ENCODE results near the gene MTM1.

MTM1 gene

GRCh38 chrX:150568320-150569154, at the start of gene MTM1:
TSS of gene MTM1 (plus strand) at chrX:150568621. CDS start at chrX:150592615, 23,994 bp downstream.
- peak; percentile 81 to 90 for DNase-seq

- DNase-seq, result no peak
These were observed 45.9 kb upstream of the MTM1 start for GRCh38 chrX:150522494-150522893.

- DNase-seq, result no peak
These were observed 43.1 kb upstream of the MTM1 start for GRCh38 chrX:150525061-150525919.

- no peak for DNase-seq
These were observed 41.7 kb upstream of the MTM1 start for GRCh38 chrX:150526692-150527091.

- DNase-seq, result no peak
These were observed 41.3 kb upstream of the MTM1 start for GRCh38 chrX:150527108-150527507.

- DNase-seq, result no peak
These were observed 38.8 kb upstream of the MTM1 start for GRCh38 chrX:150529587-150529986.

- DNase-seq, result no peak
These were observed 37.6 kb upstream of the MTM1 start for GRCh38 chrX:150530821-150531220.

- no peak for DNase-seq
These were observed 37.0 kb upstream of the MTM1 start for GRCh38 chrX:150531467-150531866.

- DNase-seq, result no peak
These were observed 34.6 kb upstream of the MTM1 start for GRCh38 chrX:150533863-150534262.

- peak in 1 of 2 experiments; percentile 5 for DNase-seq
These were observed 31.8 kb upstream of the MTM1 start for GRCh38 chrX:150536455-150537116.

GRCh38 chrX:150537851-150538250, 30.6 kb upstream of the MTM1 start:
- DNase-seq, result no peak

- no peak for DNase-seq
These were observed 27.5 kb upstream of the MTM1 start for GRCh38 chrX:150540965-150541364.

GRCh38 chrX:150542846-150543229, 25.6 kb upstream of the MTM1 start:
- DNase-seq, result no peak

GRCh38 chrX:150543230-150544155, 24.9 kb upstream of the MTM1 start:
- DNase-seq, result no peak

GRCh38 chrX:150544222-150544787, 24.1 kb upstream of the MTM1 start:
- DNase-seq, result peak; percentile 10 to 20

- no peak for DNase-seq
These were observed 23.3 kb upstream of the MTM1 start for GRCh38 chrX:150544835-150545770.

GRCh38 chrX:150546711-150547153, 21.7 kb upstream of the MTM1 start:
- peak; percentile 19 to 37 for DNase-seq

- DNase-seq, result no peak
These were observed 20.9 kb upstream of the MTM1 start for GRCh38 chrX:150547375-150548115.

- DNase-seq, result no peak
These were observed 20.2 kb upstream of the MTM1 start for GRCh38 chrX:150548251-150548650.

- no peak for DNase-seq
These were observed 19.7 kb upstream of the MTM1 start for GRCh38 chrX:150548684-150549083.
